WTC11 (cell line): ENCODE data around the gene AREL1. TPM values are rescaled to one million over a fixed set of nuclear protein-coding genes. Genes with fewer than 3 reads are reported as not detected.

Source experiments
- ATAC-seq: fragments of 200-7000 bp; cut with Tn5 transposase; 2 replicates; pipeline ENCODE4 v1.10.0; 2021; ENCODE audit warnings: mild to moderate bottlenecking, moderate library complexity
- CTCF ChIA-PET: fragments of 300-600 bp; sonication (Branson Sonifier 250); formaldehyde crosslinking; loops from one replicate; lab custom pipeline; 2021; ENCODE audit warnings: antibody characterized with exemption; lab: Charles Lee
- POLR2A ChIA-PET: fragments of 350-600 bp; sonication (Branson Sonifier 250); formaldehyde crosslinking; loops from one replicate; lab custom pipeline; 2021; ENCODE audit warnings: antibody characterized with exemption; lab: Charles Lee
- DNase-seq: peaks from one replicate; pipeline ENCODE4 v3.0.0; 2021; ENCODE audit warnings: low spot score
- H3K27ac Mint-ChIP-seq: 2 replicates; pipeline ENCODE4 v1.8.0; 2021; ENCODE audit warnings: mixed read lengths
- H3K27me3 Mint-ChIP-seq: 2 replicates; pipeline ENCODE4 v1.8.0; 2021; ENCODE audit warnings: low read depth, mild to moderate bottlenecking, moderate library complexity, mixed read lengths
- H3K36me3 Mint-ChIP-seq: 2 replicates; pipeline ENCODE4 v1.8.0; 2021; ENCODE audit warnings: mixed read lengths
- H3K4me1 Mint-ChIP-seq: 2 replicates; pipeline ENCODE4 v1.8.0; 2022; ENCODE audit warnings: mixed read lengths
- H3K4me3 Mint-ChIP-seq: 2 replicates; pipeline ENCODE4 v1.8.0; 2021; ENCODE audit warnings: mild to moderate bottlenecking, moderate library complexity, mixed read lengths
- H3K9me3 Mint-ChIP-seq: 2 replicates; pipeline ENCODE4 v1.8.0; 2021; ENCODE audit warnings: mixed read lengths
- CTCF ChIP-seq: fragments of 200-600 bp; IDR thresholded peaks from 2 replicates; pipeline ENCODE4 v1.8.0; 2022; ENCODE audit warnings: antibody characterized with exemption
- ETV6 ChIP-seq: sonication (generic); formaldehyde crosslinking; IDR thresholded peaks from 2 replicates; pipeline ENCODE4 v1.8.1; 2022; ENCODE audit warnings: mild to moderate bottlenecking, missing genetic modification reagents
- FOXP1 ChIP-seq: sonication (generic); formaldehyde crosslinking; IDR thresholded peaks from 2 replicates; pipeline ENCODE4 v1.8.0; 2022; ENCODE audit warnings: missing genetic modification reagents, mild to moderate bottlenecking, moderate library complexity, borderline replicate concordance
- GRHL2 ChIP-seq: fragments of 250-450 bp; sonication (Bioruptor Pico); IDR thresholded peaks from 2 replicates; pipeline ENCODE4 v1.8.0; 2022; ENCODE audit warnings: mild to moderate bottlenecking, moderate library complexity; ENCODE audit not compliant: insufficient replicate concordance, severe bottlenecking
- HMGXB4 ChIP-seq: sonication (generic); formaldehyde crosslinking; IDR thresholded peaks from 2 replicates; pipeline ENCODE4 v1.8.1; 2023; ENCODE audit warnings: mild to moderate bottlenecking, moderate library complexity, missing genetic modification reagents
- JAZF1 ChIP-seq: fragments of 250-450 bp; sonication (Bioruptor Pico); IDR thresholded peaks from 2 replicates; pipeline ENCODE4 v1.9.0; 2021; ENCODE audit warnings: moderate library complexity, mild to moderate bottlenecking, inconsistent platforms
- JUN ChIP-seq: sonication (generic); formaldehyde crosslinking; IDR thresholded peaks from 2 replicates; pipeline ENCODE4 v1.8.0; 2023; ENCODE audit warnings: mild to moderate bottlenecking, missing genetic modification reagents
- NFE2L1 ChIP-seq: sonication (generic); formaldehyde crosslinking; IDR thresholded peaks from 2 replicates; pipeline ENCODE4 v1.8.1; 2023; ENCODE audit warnings: missing genetic modification reagents
- NR1H2 ChIP-seq: sonication (generic); formaldehyde crosslinking; IDR thresholded peaks from 2 replicates; pipeline ENCODE4 v1.9.0; 2021; ENCODE audit warnings: mild to moderate bottlenecking, moderate library complexity, missing genetic modification reagents
- NR3C1 ChIP-seq: sonication (generic); formaldehyde crosslinking; conservative IDR thresholded peaks from 2 replicates; pipeline ENCODE4 v1.8.1; 2023; ENCODE audit warnings: low read depth, mild to moderate bottlenecking, missing genetic modification reagents
- PRRX2 ChIP-seq: fragments of 250-450 bp; sonication (Bioruptor Pico); IDR thresholded peaks from 2 replicates; pipeline ENCODE4 v1.8.0; 2021; ENCODE audit warnings: mild to moderate bottlenecking
- RELA ChIP-seq: sonication (generic); formaldehyde crosslinking; IDR thresholded peaks from 2 replicates; pipeline ENCODE4 v1.8.1; 2022; ENCODE audit warnings: missing genetic modification reagents, mild to moderate bottlenecking, borderline replicate concordance
- RORB ChIP-seq: fragments of 250-450 bp; sonication (Bioruptor Pico); IDR thresholded peaks from 2 replicates; pipeline ENCODE4 v1.9.0; 2021; ENCODE audit warnings: mild to moderate bottlenecking
- SMAD4 ChIP-seq: sonication (generic); formaldehyde crosslinking; IDR thresholded peaks from 2 replicates; pipeline ENCODE4 v1.8.0; 2022; ENCODE audit warnings: mild to moderate bottlenecking, missing genetic modification reagents
- TP53 ChIP-seq: sonication (generic); formaldehyde crosslinking; IDR thresholded peaks from 2 replicates; pipeline ENCODE4 v1.8.1; 2023; ENCODE audit warnings: mild to moderate bottlenecking, missing genetic modification reagents
- ZNF425 ChIP-seq: fragments of 250-450 bp; sonication (Bioruptor Pico); conservative IDR thresholded peaks from 2 replicates; pipeline ENCODE4 v1.9.0; 2021; ENCODE audit warnings: mild to moderate bottlenecking
- ZNF532 ChIP-seq: fragments of 250-450 bp; sonication (Bioruptor Pico); IDR thresholded peaks from 2 replicates; pipeline ENCODE4 v1.9.0; 2021; ENCODE audit warnings: mild to moderate bottlenecking, borderline replicate concordance
- total RNA-seq: library from RNA; stranded (reverse); gene quantifications from 3 replicates; pipeline ENCODE4 v1.2.3, GENCODE V29; 2021

AREL1 gene
- total RNA-seq, 1 experiment from 2014 or later, result 37.0 TPM

- CTCF ChIA-PET, result interaction anchor here (1.6 kb wide), 1 partner anchor 82 kb away, joined by 3 read pairs; no protein-coding TSS in a partner anchor
These were observed 21.4 kb downstream of the AREL1 start for GRCh38 chr14:74691456-74691855.

More at GRCh38 chr14:74691456-74691855, 21.4 kb downstream of the AREL1 start:
- Mint-ChIP-seq H3K4me1 (peaks cover 1% of the 10 kb centered on the region), H3K36me3 (peaks cover 19% of the 10 kb centered on the region), H3K4me3 (no peak overlapping the region), H3K27me3 (no peaks in the 10 kb centered on the region), H3K27ac (no peak overlapping the region), H3K9me3 (no peaks in the 10 kb centered on the region)
- TF ChIP-seq NR1H2 (CRISPR knock-in tag), result no peak
- TF ChIP-seq NR3C1, result no peak
- TF ChIP-seq RORB (CRISPR knock-in tag), result no peak
- no peak for TF ChIP-seq RELA (CRISPR knock-in tag)
- TF ChIP-seq SMAD4 (CRISPR knock-in tag), result no peak
- no peak for TF ChIP-seq HMGXB4 (CRISPR knock-in tag)
- TF ChIP-seq PRRX2 (CRISPR knock-in tag), result no peak
- no peak for TF ChIP-seq TP53 (CRISPR knock-in tag)
- no peak for TF ChIP-seq NFE2L1 (CRISPR knock-in tag)
- TF ChIP-seq ZNF532 (CRISPR knock-in tag), result no peak
- no peak for TF ChIP-seq JUN (CRISPR knock-in tag)
- TF ChIP-seq FOXP1, result no peak
- no peak for TF ChIP-seq GRHL2 (CRISPR knock-in tag)
- no peak for TF ChIP-seq JAZF1 (CRISPR knock-in tag)
- TF ChIP-seq ETV6 (CRISPR knock-in tag), result no peak
- no peak for TF ChIP-seq CTCF
- TF ChIP-seq ZNF425 (CRISPR knock-in tag), result no peak
- POLR2A ChIA-PET, result no interaction called here
- DNase-seq (no peak), ATAC-seq (no peak)
